GM18508 (cell line): ENCODE results near the gene ECPAS.
A peak's percentile ranks its signal among the peaks of the same experiment; 100 is the strongest.
"Not testable (repeated sequence)": the region's sequence is repeated elsewhere in the genome, so short reads cannot be mapped to it uniquely, and the experiment has no call there.

ENCODE experiments used
- ATAC-seq: cut with Tn5 transposase; IDR thresholded peaks from one replicate; pipeline ENCODE4 v1.9.1; 2021; ENCODE audit warnings: moderate number of reproducible peaks; ENCODE audit not compliant: insufficient read depth, unreplicated experiment

Gene ECPAS, protein sequence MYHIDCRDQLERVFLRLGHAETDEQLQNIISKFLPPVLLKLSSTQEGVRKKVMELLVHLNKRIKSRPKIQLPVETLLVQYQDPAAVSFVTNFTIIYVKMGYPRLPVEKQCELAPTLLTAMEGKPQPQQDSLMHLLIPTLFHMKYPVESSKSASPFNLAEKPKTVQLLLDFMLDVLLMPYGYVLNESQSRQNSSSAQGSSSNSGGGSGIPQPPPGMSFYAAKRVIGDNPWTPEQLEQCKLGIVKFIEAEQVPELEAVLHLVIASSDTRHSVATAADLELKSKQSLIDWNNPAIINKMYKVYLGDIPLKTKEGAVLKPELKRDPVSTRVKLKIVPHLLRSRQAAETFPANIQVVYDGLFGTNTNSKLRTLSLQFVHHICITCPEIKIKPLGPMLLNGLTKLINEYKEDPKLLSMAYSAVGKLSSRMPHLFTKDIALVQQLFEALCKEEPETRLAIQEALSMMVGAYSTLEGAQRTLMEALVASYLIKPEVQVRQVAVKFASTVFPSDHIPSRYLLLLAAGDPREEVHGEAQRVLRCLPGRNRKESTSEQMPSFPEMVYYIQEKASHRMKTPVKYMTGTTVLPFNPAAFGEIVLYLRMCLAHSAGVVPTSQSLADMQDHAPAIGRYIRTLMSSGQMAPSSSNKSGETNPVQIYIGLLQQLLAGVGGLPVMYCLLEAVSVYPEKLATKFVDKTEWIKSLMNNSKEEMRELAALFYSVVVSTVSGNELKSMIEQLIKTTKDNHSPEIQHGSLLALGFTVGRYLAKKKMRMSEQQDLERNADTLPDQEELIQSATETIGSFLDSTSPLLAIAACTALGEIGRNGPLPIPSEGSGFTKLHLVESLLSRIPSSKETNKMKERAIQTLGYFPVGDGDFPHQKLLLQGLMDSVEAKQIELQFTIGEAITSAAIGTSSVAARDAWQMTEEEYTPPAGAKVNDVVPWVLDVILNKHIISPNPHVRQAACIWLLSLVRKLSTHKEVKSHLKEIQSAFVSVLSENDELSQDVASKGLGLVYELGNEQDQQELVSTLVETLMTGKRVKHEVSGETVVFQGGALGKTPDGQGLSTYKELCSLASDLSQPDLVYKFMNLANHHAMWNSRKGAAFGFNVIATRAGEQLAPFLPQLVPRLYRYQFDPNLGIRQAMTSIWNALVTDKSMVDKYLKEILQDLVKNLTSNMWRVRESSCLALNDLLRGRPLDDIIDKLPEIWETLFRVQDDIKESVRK (N-terminal part only)

DNA sequence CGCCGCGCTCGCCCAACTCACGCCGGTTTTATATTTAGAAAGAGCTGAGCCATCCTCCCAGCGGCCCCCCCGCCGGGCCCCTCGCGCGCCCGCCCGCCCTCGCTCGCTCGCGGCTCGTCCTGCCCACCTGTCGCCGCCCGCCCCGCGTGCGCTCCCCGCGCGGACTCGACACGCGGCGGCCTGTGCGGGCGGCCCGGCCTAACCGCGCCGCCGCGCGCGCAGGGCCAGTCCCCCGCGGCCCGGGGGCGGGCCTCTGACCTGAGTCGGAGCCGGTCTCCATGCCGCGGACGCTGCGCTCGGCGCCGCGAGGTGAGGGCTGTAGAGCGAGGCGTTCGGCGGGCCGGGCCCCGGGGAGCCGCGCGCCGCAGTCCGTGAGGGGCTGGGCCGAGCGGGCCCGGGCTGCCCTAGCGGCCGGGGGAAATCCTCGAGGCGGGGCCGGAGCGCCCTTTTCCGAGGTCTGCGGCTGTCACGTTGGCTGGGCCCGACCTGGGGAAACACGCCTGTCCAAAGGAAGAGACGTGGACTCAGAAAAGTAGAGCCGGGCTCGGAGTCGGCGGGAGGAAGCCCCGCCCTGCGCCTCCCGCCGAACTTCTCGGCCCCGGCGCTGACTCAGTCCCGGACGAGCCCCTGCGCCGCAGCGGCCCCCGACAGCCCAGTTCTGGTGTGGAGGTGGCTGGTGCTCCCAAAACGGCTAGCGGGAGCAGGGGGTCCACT, at the start of gene ECPAS:
Gene ECPAS, minus strand, starts transcription at position 526 of the 714 bp plus-strand sequence. CDS start 11,465 bp downstream, outside the sequence.
- ATAC-seq, result no peak

DNA sequence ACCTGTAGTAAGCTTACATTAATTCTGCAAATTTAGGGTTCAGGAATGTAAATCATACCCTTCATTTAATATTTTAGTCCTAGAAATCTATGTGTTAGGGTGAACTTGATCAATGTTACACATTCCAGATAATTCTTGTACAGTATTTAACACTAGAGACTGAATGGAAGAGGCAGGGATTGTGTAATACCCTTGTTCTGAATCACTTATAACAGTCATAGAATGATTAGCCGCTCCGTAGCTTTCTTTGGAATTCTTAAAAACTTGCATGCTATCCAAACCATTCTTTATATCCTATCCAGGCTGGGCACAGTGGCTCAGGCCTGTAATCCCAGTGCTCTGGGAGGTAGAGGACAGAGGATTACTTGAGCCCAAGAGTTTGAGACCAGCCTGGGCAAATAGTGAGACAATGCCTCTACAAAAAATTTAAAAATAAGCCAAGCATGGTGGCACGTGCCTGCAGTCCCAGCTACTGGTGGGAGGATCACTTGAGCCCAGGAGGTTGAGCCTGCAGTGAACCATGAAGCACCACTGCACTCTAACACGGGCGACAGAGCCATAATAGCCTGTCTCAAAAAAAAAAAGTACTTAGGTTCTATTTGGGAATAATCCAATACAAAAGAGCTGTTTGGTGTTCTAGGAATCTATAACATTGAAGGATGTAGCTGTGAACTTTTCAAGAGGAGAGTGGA, 49.1 kb upstream of the ECPAS start:
- no peak for ATAC-seq

- no peak for ATAC-seq
Measured at GRCh38 chr9:111531716-111532115, 47.5 kb upstream of the ECPAS start.

- ATAC-seq, result no peak
Measured at GRCh38 chr9:111529787-111530186, 45.6 kb upstream of the ECPAS start.

GRCh38 chr9:111527347-111527746, 43.2 kb upstream of the ECPAS start:
- ATAC-seq, result no peak

- ATAC-seq, result no peak
Measured at GRCh38 chr9:111525056-111525977, 41.1 kb upstream of the ECPAS start, which contains the start of gene ZNF483. TSS of gene ZNF483 (plus strand) at chr9:111525179. CDS start at chr9:111527396, 2,217 bp downstream.

DNA sequence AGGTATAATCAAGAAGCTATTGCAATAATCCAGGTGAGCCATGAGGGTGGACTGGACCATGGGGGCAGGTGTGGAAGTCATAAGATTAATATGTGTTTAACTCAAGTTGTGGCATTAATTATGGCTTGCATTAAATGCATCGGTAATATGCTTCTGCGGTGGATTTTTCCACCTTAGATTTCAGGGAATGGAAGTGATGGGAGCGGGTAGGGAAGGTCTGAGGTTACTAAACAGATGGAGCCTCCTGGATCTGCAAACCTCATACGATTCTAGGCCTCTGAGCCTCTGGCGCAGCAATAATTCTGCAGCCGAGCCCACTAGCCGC, 40.5 kb upstream of the ECPAS start:
- no peak for ATAC-seq

DNA sequence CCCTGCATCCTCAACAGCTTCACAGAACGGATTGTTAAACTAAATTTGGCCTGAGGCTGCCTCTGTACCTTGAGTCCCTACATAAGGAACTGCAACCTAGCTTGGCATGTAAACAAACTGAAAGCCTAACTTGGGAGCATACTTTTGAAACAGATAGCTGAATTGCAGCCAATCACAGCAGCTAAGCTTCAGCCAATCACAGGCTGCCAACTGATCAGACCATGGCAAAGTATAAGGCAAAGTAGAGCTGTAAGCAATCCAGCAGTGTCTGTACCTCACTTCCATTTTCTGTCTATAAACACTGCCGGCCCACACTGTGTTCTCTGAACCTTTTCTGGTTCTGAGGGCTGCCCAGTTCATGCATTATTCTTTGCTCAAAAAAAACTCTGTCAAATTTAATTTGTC, 31.9 kb upstream of the ECPAS start:
- ATAC-seq, result no peak

GRCh38 chr9:111514967-111515366, 30.8 kb upstream of the ECPAS start:
- no peak for ATAC-seq

- ATAC-seq, result not testable (repeated sequence)
Measured at GRCh38 chr9:111511581-111511980, 27.4 kb upstream of the ECPAS start.

- ATAC-seq, result no peak
Measured at GRCh38 chr9:111502506-111502905, 18.3 kb upstream of the ECPAS start.

- ATAC-seq, result no peak
Measured at GRCh38 chr9:111501648-111502047, 17.5 kb upstream of the ECPAS start.

- ATAC-seq, result no peak
Measured at GRCh38 chr9:111501005-111501562, 16.9 kb upstream of the ECPAS start.

- ATAC-seq, result not testable (repeated sequence)
Measured at GRCh38 chr9:111497196-111497595, 13.0 kb upstream of the ECPAS start.

DNA sequence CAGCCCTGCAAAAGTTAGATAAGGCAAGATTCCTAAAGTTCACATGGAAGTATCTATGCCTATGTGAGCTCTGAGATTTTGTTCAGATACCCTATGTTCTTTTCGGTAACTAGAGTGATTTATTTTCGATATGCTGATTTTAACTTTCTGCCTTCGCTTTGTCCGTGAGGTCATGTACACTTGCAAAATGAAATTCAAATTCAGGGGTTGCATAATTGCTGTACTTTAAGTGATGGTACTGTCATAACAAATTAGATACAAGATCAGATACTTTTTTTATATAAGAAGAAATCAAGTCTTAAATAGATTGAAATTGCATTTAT, 350 bp upstream of the ECPAS start:
- no peak for ATAC-seq

- ATAC-seq, result peak; percentile 7
Measured at GRCh38 chr9:111483439-111483857, 735 bp downstream of the ECPAS start.

DNA sequence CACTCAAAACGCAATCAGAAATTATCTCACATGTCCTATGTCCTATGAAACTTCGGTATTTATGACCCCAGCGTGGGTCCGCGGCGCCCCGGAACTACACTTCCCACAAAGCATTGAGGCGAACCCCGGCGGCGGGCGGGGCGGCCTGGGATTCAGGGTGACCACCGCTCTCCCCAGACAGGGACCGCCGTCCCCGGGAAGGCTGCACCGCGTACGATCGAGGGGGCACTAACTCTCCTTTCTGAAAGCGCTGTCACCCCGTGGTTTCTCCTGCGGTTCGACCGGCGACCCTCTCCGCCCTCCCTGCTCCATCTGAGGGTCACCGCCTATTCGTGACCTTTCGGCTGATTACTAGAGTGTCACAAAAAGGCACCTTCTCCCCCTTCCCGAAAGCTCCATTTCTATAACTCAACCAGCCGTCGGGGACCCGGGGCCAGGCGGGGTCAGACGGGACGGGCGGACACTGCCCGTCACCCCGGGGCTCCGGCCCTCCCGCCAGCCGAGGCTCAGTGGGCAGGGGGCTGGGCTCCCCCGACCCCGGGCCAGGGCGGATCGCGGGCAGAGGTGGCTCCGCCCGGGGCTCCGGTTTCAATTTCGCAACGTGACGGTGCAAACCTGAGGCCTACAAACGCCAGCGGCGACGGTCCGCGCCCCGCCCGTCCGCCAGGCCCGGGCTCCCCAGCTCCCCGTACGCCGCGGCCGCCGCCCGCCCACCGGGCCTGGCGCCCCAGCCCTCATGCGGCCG, 1.3 kb downstream of the ECPAS start:
- ATAC-seq, result peak; percentile 41
